B cell (primary cell): ENCODE data around the gene ZSCAN31. TPM values are rescaled to one million over a fixed set of nuclear protein-coding genes. Genes with fewer than 3 reads are reported as not detected.

ENCODE experiments used
- ATAC-seq: fragments of 200-7000 bp; cut with Tn5 transposase; one replicate; pipeline ENCODE4 v1.10.0; 2021; ENCODE audit warnings: low read depth, mild to moderate bottlenecking, moderate number of reproducible peaks, moderate library complexity
- CTCF ChIA-PET: fragments of 350-600 bp; sonication (Branson Sonifier 250); formaldehyde crosslinking; loops from one replicate; lab custom pipeline; 2021; ENCODE audit warnings: antibody characterized with exemption, inconsistent platforms; lab: Charles Lee
- POLR2A ChIA-PET: fragments of 350-600 bp; sonication (Branson Sonifier 250); formaldehyde crosslinking; loops from one replicate; lab custom pipeline; 2021; ENCODE audit warnings: antibody characterized with exemption; lab: Charles Lee
- DNase-seq: peaks from one replicate; pipeline ENCODE4 v3.0.0; 2013
- H2AFZ ChIP-seq: 2 replicates; pipeline ENCODE4 v1.6.1; 2012; ENCODE audit warnings: mild to moderate bottlenecking, low read depth, low read length; ENCODE audit not compliant: insufficient read depth, poor library complexity, severe bottlenecking
- H3K27ac ChIP-seq, 2 donors: 1 replicate in 1 of 2; 2 replicates in 1 of 2; pipeline ENCODE4 v1.5.1; 2012 to 2013; ENCODE audit warnings: low read length in 2 of 2, mild to moderate bottlenecking in 2 of 2, moderate library complexity in 1 of 2
- H3K27me3 ChIP-seq, 4 experiments: fragments of 200-600 bp in 1 of 4; sonication (generic) in 1 of 4; replicated peaks in 1 of 4; 1 replicate in 2 of 4; 2 replicates in 2 of 4; pipeline versions ENCODE4 v1.6.1 to v1.7.0; 2013 to 2016; ENCODE audit warnings: low read length in 3 of 4, mild to moderate bottlenecking in 2 of 4, mixed read lengths in 1 of 4, moderate library complexity in 1 of 4; ENCODE audit not compliant: insufficient read depth in 4 of 4, control insufficient read depth in 3 of 4; ENCODE audit errors: control extremely low read depth in 1 of 4
- H3K36me3 ChIP-seq, 2 experiments: replicated peaks in 1 of 2; 1 replicate in 1 of 2; 2 replicates in 1 of 2; pipeline versions ENCODE4 v1.6.1 to v1.7.1; 2013; ENCODE audit warnings: low read length in 1 of 2; ENCODE audit not compliant: insufficient read depth in 2 of 2, control insufficient read depth in 1 of 2; ENCODE audit errors: control extremely low read depth in 1 of 2, extremely low read depth in 1 of 2
- H3K4me1 ChIP-seq, 2 donors: fragments of 200-600 bp in 1 of 2; sonication (generic) in 1 of 2; 1 replicate in 1 of 2; 2 replicates in 1 of 2; pipeline versions ENCODE4 v1.5.1 to v1.6.1; 2013 to 2017; ENCODE audit warnings: low read length in 2 of 2; ENCODE audit not compliant: control insufficient read depth in 2 of 2, insufficient read depth in 2 of 2
- H3K4me2 ChIP-seq: replicated peaks from 2 replicates; pipeline ENCODE3; 2012; ENCODE audit warnings: mild to moderate bottlenecking, low read depth, low read length; ENCODE audit not compliant: poor library complexity, severe bottlenecking
- H3K4me3 ChIP-seq, 5 experiments: fragments of 200-600 bp in 1 of 5; sonication (generic) in 1 of 5; 1 replicate in 3 of 5; 2 replicates in 2 of 5; pipeline versions ENCODE4 v1.5.1 to v1.7.0; 2011 to 2016; ENCODE audit warnings: low read length in 4 of 5, mild to moderate bottlenecking in 4 of 5, low read depth in 2 of 5, control low read depth in 1 of 5, moderate library complexity in 1 of 5; ENCODE audit not compliant: insufficient read depth in 1 of 5; ENCODE audit errors: control extremely low read depth in 1 of 5, extremely low read depth in 1 of 5
- H3K79me2 ChIP-seq: fragments of 200-600 bp; sonication (generic); one replicate; pipeline ENCODE4 v1.6.0; 2016; ENCODE audit warnings: low read length; ENCODE audit not compliant: control insufficient read depth, insufficient read depth
- H3K9ac ChIP-seq: fragments of 200-600 bp; sonication (generic); 2 replicates; pipeline ENCODE4 v1.6.1; 2017; ENCODE audit warnings: mild to moderate bottlenecking, low read length, moderate library complexity
- H3K9me3 ChIP-seq, 3 donors: one replicate each; pipeline versions ENCODE4 v1.6.1 to v1.7.1; 2013; ENCODE audit warnings: low read length in 2 of 3; ENCODE audit not compliant: control insufficient read depth in 2 of 3, insufficient read depth in 1 of 3; ENCODE audit errors: control extremely low read depth in 1 of 3
- H4K20me1 ChIP-seq: 2 replicates; pipeline ENCODE4 v1.6.0; 2012; ENCODE audit warnings: mild to moderate bottlenecking, low read length; ENCODE audit not compliant: insufficient read depth, control insufficient read depth, poor library complexity, severe bottlenecking
- H3K27ac Mint-ChIP-seq: one replicate; pipeline ENCODE4 v1.8.0; 2021; ENCODE audit warnings: mixed read lengths
- H3K27me3 Mint-ChIP-seq: one replicate; pipeline ENCODE4 v1.8.0; 2021; ENCODE audit warnings: mixed read lengths
- H3K4me1 Mint-ChIP-seq: one replicate; pipeline ENCODE4 v1.8.0; 2021; ENCODE audit warnings: mixed read lengths
- H3K4me3 Mint-ChIP-seq: one replicate; pipeline ENCODE4 v1.8.0; 2021; ENCODE audit warnings: mixed read lengths
- H3K9me3 Mint-ChIP-seq: one replicate; pipeline ENCODE4 v1.8.0; 2022; ENCODE audit warnings: mixed read lengths; ENCODE audit not compliant: insufficient read depth
- CTCF ChIP-seq: fragments of 200-600 bp; IDR thresholded peaks from one replicate; pipeline ENCODE4 v1.8.0; 2022; ENCODE audit warnings: antibody characterized with exemption, mild to moderate bottlenecking
- EZH2 ChIP-seq: IDR thresholded peaks from 2 replicates; pipeline ENCODE4 v1.6.1; 2012; ENCODE audit warnings: borderline replicate concordance, low read depth, mild to moderate bottlenecking, moderate library complexity, low read length; ENCODE audit not compliant: insufficient read depth, poor library complexity, severe bottlenecking
- WGBS: methylation state at CpG from one replicate; pipeline ENCODE4 v1.1.5; 2013; ENCODE audit warnings: missing lambda C conversion rate; ENCODE audit not compliant: insufficient coverage; 5-methylcytosine and 5-hydroxymethylcytosine counted together
- intact Hi-C: fragments of 100-400 bp; cut with micrococcal nuclease; formaldehyde crosslinking; loops from one replicate; pipeline ENCODE4 v1.10.0; 2022
- polyA plus RNA-seq: library from polyadenylated mRNA; depleted of rRNA; stranded (reverse); fragments of >200 nt; gene quantifications from 2 replicates; pipeline ENCODE4 v1.2.3, GENCODE V29; 2012
- total RNA-seq, 2 donors: library from RNA; stranded (reverse); fragments of 120-200 nt in 1 of 2; gene quantifications; 1 replicate in 1 of 2; 2 replicates in 1 of 2; pipeline versions ENCODE4 v1.2.3 to v1.2.4, GENCODE V29; 2013 to 2022

The ZSCAN31 gene
- total and polyA plus RNA-seq, 2 donors (not counting 1 experiment from before 2014, with no cell fraction given), result 1.9 to 4.6 TPM

GRCh38 chr6:28371706-28372451 lies 35.9 kb upstream of the ZSCAN31 start:
- CTCF ChIA-PET, result interaction anchor here (0.6 to 2.9 kb wide), 5 partner anchors 10 to 1220 kb away, joined by 3 to 13 read pairs (median 5); a partner anchor contains a TSS
- WGBS, result 35% methylated on average over 5 of the region's 9 CpGs
- H3K27ac ChIP-seq, result peak overlapping the region; percentile 23 to 57
- peak overlapping the region; percentile 7 for H2AFZ ChIP-seq
- peak overlapping the region; percentile 64 for H3K4me3 Mint-ChIP-seq
- TF ChIP-seq EZH2 (no peak), CTCF (no peak)
- no peak overlapping the region for H3K4me3 ChIP-seq
- H3K27ac Mint-ChIP-seq, result peak overlapping the region; percentile 93
- peak; percentile 78 for ATAC-seq
- POLR2A ChIA-PET, result no interaction called here
- no peaks in the 10 kb centered on the region for H3K79me2 ChIP-seq
- H3K9me3 ChIP-seq, result no peaks in the 10 kb centered on the region
- H3K27me3 Mint-ChIP-seq, result no peaks in the 10 kb centered on the region
- peak; percentile 57 for DNase-seq
- H3K4me2 ChIP-seq, result peak overlapping the region; percentile 6
- H3K4me1 ChIP-seq, result peaks cover 22 to 23% of the 10 kb centered on the region in 2 donors
- peaks cover 0 to 5% of the 10 kb centered on the region in 2 experiments for H3K36me3 ChIP-seq
- no peaks in the 10 kb centered on the region for H3K27me3 ChIP-seq
- intact Hi-C loops, result loop anchor here (1.0 kb wide), 1 partner anchor 11 kb away; no protein-coding TSS in a partner anchor
- H3K4me1 Mint-ChIP-seq, result peaks cover 24% of the 10 kb centered on the region
- H4K20me1 ChIP-seq, result no peaks in the 10 kb centered on the region
- H3K9me3 Mint-ChIP-seq, result no peaks in the 10 kb centered on the region
- H3K9ac ChIP-seq, result peak overlapping the region; percentile 10

DNA sequence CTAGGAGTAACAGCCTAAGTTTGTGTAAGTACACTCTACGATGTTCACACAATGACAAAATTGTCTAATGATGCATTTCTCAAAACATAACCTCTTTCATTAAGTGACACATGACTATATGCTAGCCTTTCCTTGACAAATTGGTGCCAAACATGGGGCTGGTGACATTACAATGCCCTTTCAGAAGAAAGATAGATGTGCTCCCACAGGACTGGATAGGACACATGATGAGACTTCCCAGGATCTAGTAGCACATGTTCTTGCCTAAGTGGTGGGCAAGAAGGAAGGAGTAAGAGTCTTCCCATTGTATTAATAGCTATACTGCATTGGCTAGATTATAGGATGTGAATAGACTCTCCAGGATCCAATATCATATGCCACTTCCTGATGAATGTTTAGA lies 35.3 kb upstream of the ZSCAN31 start:
- POLR2A ChIA-PET, result no interaction called here
- H3K9me3 ChIP-seq, result no peaks in the 10 kb centered on the region
- peaks cover 22 to 23% of the 10 kb centered on the region in 2 donors for H3K4me1 ChIP-seq
- intact Hi-C loops, result no loop called here
- peak overlapping the region; percentile 23 to 57 for H3K27ac ChIP-seq
- Mint-ChIP-seq H3K27me3 (no peaks in the 10 kb centered on the region), H3K4me3 (no peak overlapping the region), H3K27ac (peak overlapping the region; percentile 93), H3K4me1 (peaks cover 24% of the 10 kb centered on the region), H3K9me3 (no peaks in the 10 kb centered on the region)
- ATAC-seq, result no peak
- CTCF ChIA-PET, result interaction anchor here (0.5 to 2.9 kb wide), 4 partner anchors 11 to 1241 kb away, joined by 3 to 13 read pairs (median 5); a partner anchor contains a TSS
- H3K27me3 ChIP-seq, result no peaks in the 10 kb centered on the region
- peaks cover 3 to 9% of the 10 kb centered on the region in 2 experiments for H3K36me3 ChIP-seq
- no peaks in the 10 kb centered on the region for H4K20me1 ChIP-seq
- H3K4me3 ChIP-seq, result no peak overlapping the region
- TF ChIP-seq EZH2, result no peak
- TF ChIP-seq CTCF, result no peak
- no CpG with 5 or more reads among the region's 1 CpG for WGBS
- H2AFZ ChIP-seq, result no peak overlapping the region
- H3K4me2 ChIP-seq, result no peak overlapping the region
- no peaks in the 10 kb centered on the region for H3K79me2 ChIP-seq
- no peak overlapping the region for H3K9ac ChIP-seq
- no peak for DNase-seq
